Stimulated activated CD4-positive, alpha-beta T cell treated with anti-CD3 and anti-CD28 coated beads, Interleukin-2, amount 100 ng/mL, for 4 hours (primary cell): ENCODE data around the gene CDC27.
A peak's percentile ranks its signal among the peaks of the same experiment; 100 is the strongest.
"Not testable (repeated sequence)": the region's sequence is repeated elsewhere in the genome, so short reads cannot be mapped to it uniquely, and the experiment has no call there.

Source experiments
- DNase-seq: peaks from one replicate; pipeline ENCODE4 v3.0.0-alpha.2; 2020; ENCODE audit warnings: low read depth

CDC27 gene

DNA sequence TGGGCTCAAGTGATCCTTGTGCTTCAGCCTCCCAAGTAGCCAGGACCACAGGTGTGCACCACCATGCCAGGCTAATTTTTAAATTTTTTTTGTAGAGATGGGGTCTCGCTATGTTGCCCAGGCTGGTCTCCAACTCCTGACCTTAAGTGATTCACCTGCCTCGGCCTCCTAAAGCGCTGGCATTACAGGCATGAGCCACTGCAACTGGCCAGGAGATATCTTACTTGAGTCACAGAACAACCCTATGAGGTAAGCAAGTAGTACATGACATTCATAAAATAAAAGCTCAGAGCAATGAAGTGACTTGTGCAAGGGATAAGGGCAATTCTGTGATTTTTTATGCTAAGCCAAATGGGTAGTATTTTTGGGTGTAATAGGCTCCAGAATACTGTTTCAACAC lies 57.3 kb downstream of the CDC27 start:
- no peak for DNase-seq

GRCh38 chr17:47126835-47127234 lies 62.3 kb downstream of the CDC27 start:
- not testable (repeated sequence) for DNase-seq

DNA sequence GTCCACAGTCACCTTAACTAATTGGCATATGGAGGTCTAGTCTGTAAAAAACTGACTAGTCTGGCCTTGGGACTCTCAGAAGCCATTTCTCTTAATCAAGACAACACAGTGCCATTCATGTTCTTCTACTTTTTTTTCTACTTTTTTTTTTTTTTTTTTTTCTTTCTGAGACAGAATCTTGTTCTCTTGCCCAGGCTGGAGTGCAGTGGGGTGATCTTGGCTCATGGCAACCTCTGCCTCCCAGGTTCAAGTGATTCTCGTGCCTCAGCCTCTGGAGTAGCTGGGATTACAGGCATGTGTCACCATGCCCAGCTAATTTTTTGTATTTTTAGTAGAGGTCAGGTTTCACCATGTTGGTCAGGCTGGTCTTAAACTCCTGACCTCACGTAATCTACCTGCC lies 65.8 kb downstream of the CDC27 start:
- DNase-seq = not testable (repeated sequence)

GRCh38 chr17:47120521-47121095 lies 68.5 kb downstream of the CDC27 start:
- no peak for DNase-seq

DNA sequence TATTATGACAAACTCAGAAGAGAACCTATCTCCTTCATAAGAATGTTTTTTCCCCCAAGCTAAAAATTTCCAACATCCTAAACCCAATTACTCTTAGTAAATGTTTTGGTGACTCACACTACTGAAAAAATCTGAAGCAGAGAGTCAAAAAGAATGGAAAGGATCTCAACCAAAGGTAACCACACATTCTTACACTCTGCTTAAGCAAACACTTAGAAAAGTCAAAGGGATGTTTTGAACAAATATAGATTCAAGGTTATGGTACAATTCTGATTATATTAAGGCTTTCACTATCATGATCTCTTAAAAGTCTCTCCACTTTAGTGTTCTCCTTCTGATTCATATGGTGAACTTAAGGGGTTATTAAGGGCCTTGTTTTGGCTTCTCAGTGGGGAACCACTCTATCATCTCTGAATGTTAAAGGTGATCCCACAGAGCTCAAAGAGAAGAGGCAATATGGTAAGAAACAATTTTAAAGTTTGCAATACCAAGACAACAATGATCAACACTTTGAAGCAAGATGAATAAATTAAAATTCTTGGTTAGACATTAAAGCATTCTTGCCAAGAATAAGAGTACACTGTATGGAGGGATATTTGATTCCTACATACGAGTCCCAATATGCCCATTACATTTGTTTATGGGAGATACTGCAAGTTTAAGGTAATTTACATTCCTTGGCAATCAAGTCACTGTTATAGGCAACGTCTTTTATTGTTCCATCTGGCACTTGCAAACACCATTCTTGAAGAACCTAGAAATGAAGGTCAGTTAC lies 69.2 kb downstream of the CDC27 start:
- DNase-seq = no peak

GRCh38 chr17:47117386-47117785 lies 71.7 kb downstream of the CDC27 start:
- no peak for DNase-seq

- no peak for DNase-seq
These were observed 83.0 kb downstream of the CDC27 start for GRCh38 chr17:47106130-47106529.

DNA sequence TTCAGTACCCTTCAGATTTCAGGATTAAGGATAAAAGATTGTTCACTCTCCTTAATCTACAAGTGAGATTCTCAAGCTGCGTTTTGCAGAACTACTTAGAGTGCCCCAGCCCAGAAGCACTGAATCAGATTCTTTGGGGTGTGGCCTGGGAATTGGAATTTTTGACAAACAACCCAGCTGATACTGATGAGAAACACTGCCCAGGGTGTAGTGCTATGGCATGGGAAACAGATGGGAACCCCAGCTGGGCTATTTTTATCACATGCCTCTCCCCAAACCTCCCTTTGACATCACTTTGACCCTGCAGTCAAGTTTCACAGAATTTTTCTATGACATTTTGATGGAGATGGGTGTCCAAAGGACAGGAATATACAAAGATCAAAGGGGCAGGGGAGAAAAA lies 83.8 kb downstream of the CDC27 start:
- not testable (repeated sequence) for DNase-seq

DNA sequence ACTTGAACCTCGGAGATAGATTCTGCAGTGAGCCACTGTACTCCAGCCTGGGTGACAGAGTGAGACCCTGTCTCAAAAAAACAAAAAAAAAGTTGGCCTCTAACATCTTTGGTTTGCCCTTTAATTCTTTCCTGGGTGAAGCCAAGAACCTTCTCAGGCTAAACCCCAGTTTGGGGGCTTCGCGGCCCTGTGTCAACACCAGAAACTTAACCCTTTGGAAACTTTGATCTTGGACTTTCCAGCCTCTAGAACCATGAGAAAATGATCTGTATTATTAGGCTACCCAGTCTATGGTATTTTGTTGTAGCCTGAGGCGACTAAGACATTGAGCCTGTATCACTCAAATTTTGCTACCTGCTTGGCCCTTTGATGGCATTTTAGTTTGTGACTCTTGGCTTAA lies 86.2 kb downstream of the CDC27 start:
- no peak for DNase-seq

- peak; percentile 86 for DNase-seq
These were observed 88.9 kb downstream of the CDC27 start for GRCh38 chr17:47099987-47100711.

- no peak for DNase-seq
These were observed 89.6 kb downstream of the CDC27 start for GRCh38 chr17:47099451-47099986.

DNA sequence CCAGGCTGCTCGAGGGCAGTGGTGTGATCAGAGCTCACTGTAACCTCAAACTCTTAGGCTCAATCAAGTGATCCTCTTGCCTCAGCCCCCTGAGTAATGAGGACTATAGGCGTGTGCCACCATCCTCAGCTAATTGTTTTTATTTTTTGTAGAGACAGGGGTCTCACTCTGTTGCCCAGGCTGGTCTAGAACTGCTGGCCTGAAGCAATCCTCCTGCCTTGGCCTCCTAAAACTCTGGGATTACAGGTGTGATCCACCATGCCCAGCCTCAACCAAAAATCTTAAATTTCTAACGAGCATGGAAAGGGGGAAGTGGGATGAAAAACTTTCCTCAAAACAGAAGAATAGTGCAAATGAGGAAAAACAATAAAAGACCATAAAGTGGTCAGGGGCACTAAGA lies 92.8 kb downstream of the CDC27 start:
- DNase-seq = no peak

DNA sequence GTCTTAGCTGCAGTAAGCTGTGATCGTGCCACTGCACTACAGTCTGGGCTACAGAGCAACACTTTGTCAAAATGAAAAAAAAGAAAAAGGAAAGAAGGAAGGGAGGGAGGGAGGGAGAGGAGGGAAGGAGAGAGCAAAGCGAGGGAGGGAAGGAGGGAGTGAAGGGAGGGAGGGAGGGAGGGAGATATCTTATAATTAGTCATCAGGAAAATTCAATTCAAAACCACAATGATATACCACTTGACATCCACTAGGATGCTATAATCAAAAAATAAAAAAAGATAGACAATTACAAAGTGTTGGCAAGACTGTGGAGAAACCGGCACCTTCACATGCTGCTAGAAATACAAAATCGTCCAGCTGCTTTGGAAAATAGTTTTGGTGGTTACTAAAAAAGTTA lies 93.8 kb downstream of the CDC27 start:
- DNase-seq = no peak

DNA sequence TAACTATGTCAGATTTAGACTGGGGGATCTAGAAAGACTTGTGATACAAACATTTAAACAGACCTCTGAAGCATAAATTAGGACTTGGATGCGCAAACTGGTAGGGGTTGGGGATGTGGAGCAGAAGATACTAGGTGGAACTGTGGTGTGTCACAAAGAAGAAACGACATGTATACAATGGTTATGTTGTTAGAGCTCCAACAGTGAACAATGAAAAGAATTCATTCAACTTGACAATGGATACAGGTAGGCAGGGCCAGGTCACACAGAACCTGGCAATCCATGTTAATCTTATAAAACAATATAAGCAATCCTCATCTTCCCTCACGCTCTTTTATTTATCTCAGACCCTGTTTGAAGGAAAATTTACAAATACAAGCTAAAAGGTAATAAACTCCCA lies 102.0 kb downstream of the CDC27 start:
- DNase-seq = no peak

- DNase-seq = no peak
These were observed 103.4 kb downstream of the CDC27 start for GRCh38 chr17:47085736-47086135.

GRCh38 chr17:47078801-47079200 lies 110.3 kb downstream of the CDC27 start:
- DNase-seq = no peak

- DNase-seq = no peak
These were observed 111.5 kb downstream of the CDC27 start for GRCh38 chr17:47077576-47077975.

GRCh38 chr17:47076171-47076570 lies 112.9 kb downstream of the CDC27 start:
- DNase-seq = no peak

DNA sequence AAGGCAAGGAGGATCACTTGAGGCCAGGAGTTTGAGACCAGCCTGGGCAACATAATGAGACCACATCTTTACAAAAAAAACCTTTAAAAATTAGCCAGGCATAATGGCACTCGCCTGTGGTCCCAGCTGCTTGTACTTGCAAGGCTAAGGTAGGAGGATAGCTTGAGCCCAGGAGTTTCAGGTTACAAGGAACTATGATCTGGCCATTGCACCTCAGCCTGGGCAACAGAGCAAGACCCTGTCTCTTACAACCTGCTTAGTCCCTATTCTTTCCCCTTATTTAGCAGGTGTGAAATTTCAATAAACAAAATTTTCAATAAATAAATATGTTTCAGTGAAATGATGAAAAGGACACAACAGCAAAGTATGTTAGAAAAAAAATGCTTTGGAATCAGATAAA lies 114.7 kb downstream of the CDC27 start:
- DNase-seq = not testable (repeated sequence)

DNA sequence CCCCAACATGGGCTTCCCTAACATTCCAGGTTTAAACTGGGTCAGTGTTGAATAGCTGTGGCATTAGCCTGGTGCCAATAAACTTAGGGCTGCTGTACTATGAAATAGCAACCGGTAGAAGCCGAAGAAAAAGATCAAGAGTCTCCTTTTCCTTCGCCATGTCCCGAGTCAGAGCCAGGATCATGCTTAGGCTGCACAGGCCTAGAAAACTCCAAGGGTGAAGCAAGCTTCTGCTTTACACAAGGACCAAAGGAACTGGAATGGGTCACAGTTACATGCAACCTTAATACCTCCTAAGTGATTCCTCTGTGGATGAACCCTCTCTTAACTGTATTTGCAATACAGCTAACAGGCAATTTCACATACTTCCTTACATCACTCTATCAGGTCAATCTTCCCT lies 115.5 kb downstream of the CDC27 start:
- not testable (repeated sequence) for DNase-seq

GRCh38 chr17:47072886-47073285 lies 116.2 kb downstream of the CDC27 start:
- no peak for DNase-seq

DNA sequence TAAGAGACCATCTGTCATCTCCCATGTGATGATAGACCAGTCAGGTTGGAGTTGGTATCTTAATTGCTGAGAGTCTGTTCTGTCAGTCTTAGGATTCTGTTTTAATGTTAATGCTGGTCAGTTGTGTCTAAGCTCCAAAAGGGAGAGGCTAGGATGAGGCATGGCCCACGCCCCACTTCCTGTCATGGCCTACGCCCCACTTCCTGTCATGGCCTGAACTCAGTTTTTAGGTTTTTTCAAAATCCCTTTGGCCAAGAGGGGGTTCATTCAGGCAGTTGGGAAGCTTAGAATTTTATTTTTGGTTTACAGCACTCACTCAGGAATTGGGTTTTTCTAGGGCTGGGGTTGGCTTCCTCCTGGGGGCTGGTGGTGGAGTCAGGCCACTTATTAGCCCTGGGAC lies 117.9 kb downstream of the CDC27 start:
- DNase-seq = not testable (repeated sequence)

DNA sequence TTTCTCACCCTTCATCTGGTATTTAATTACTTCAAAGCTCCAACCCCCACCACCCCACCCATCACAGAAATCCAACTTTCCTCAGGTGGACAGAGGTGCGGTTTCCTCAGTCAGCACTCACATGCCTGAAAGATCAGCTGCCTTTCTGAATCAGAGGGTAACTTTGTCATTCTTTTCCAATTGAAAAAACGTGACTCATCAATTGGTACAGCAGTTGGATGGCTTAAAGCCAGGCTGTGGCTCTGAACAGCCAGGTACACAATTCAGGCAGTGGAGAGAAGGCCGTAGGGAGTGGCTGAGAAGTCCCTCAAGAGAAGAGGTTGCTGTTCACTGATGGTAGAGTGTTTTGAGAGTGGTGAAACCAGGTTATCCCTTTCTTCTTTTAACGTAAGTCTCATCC lies 118.8 kb downstream of the CDC27 start:
- DNase-seq = not testable (repeated sequence)
